SH-SY5Y (cell line): ENCODE data around the gene BPIFA1.

Source experiments
- GATA2 ChIP-seq: IDR thresholded peaks from 2 replicates; pipeline ENCODE4 v1.6.1; 2011; ENCODE audit warnings: mild to moderate bottlenecking, low read depth, low read length
- GATA3 ChIP-seq: IDR thresholded peaks from 2 replicates; pipeline ENCODE4 v1.6.1; 2011; ENCODE audit warnings: low read depth, mild to moderate bottlenecking, low read length, moderate library complexity

DNA sequence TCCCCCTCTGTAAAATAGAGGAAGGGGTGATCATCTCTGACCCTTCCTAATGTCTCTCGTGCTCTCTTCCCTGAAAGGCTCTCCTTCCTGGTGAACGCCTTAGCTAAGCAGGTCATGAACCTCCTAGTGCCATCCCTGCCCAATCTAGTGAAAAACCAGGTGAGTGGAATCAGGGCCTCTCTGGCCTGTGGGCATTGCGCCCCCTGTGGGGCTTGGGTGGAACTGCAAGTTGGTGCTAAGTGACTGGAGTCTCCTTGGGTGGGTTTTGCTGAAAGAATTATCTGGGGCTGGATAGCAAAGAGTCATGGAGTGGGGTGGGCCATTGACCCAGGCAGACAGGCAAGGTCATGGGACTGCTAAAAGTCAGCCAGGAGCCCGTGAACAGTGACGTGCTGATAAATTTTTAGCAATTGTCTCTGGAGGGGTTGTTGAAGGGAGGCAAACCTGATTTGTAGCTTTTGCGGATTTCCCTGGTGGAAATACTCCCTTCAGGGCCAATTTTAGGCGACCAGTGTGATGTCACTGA, 56.1 kb downstream of the BPIFA1 start:
- TF ChIP-seq GATA2, result no peak
- no peak for TF ChIP-seq GATA3
